Activated CD8-positive, alpha-beta T cell treated with anti-CD3 and anti-CD28 coated beads for 36 hours (primary cell): ENCODE data around the gene DENND6A. TPM values are rescaled to one million over a fixed set of nuclear protein-coding genes. Genes with fewer than 3 reads are reported as not detected.

ENCODE experiments used
- ATAC-seq: fragments of 200-7000 bp; cut with Tn5 transposase; one replicate; pipeline ENCODE4 v1.10.0; 2021; ENCODE audit warnings: mild to moderate bottlenecking, moderate library complexity
- CTCF ChIA-PET: fragments of 350-600 bp; sonication (Branson Sonifier 250); formaldehyde crosslinking; loops from one replicate; lab custom pipeline; 2021; ENCODE audit warnings: antibody characterized with exemption; lab: Charles Lee
- POLR2A ChIA-PET: fragments of 350-600 bp; sonication (Branson Sonifier 250); formaldehyde crosslinking; loops from one replicate; lab custom pipeline; 2021; ENCODE audit warnings: antibody characterized with exemption; lab: Charles Lee
- DNase-seq: peaks from one replicate; pipeline ENCODE4 v3.0.0-alpha.2; 2020
- H3K27ac Mint-ChIP-seq: one replicate; pipeline ENCODE4 v1.8.0; 2021; ENCODE audit warnings: mild to moderate bottlenecking, mixed read lengths
- H3K27me3 Mint-ChIP-seq: one replicate; pipeline ENCODE4 v1.8.0; 2021; ENCODE audit warnings: mixed read lengths
- H3K36me3 Mint-ChIP-seq: one replicate; pipeline ENCODE4 v1.8.0; 2021; ENCODE audit warnings: low read depth, mixed read lengths
- H3K4me1 Mint-ChIP-seq: one replicate; pipeline ENCODE4 v1.8.0; 2021; ENCODE audit warnings: low read depth, mixed read lengths
- H3K4me3 Mint-ChIP-seq: one replicate; pipeline ENCODE4 v1.8.0; 2021; ENCODE audit warnings: mild to moderate bottlenecking, moderate library complexity, mixed read lengths
- H3K9me3 Mint-ChIP-seq: one replicate; pipeline ENCODE4 v1.8.0; 2021; ENCODE audit warnings: mixed read lengths
- intact Hi-C: fragments of 100-400 bp; cut with micrococcal nuclease; formaldehyde crosslinking; loops from one replicate; pipeline ENCODE4 v1.10.0; 2022
- total RNA-seq, 2 experiments: library from RNA; stranded (reverse); gene quantifications; one replicate each; pipeline ENCODE4 v1.2.3, GENCODE V29; 2021
- TF ChIP-seq, protein P1 (sequence below): fragments of 200-600 bp; IDR thresholded peaks from one replicate; pipeline ENCODE4 v1.8.0; 2022; ENCODE audit warnings: antibody characterized with exemption, mild to moderate bottlenecking

DENND6A gene
- total RNA-seq, 2 experiments from 2014 or later = 10.1 to 13.1 TPM

DNA sequence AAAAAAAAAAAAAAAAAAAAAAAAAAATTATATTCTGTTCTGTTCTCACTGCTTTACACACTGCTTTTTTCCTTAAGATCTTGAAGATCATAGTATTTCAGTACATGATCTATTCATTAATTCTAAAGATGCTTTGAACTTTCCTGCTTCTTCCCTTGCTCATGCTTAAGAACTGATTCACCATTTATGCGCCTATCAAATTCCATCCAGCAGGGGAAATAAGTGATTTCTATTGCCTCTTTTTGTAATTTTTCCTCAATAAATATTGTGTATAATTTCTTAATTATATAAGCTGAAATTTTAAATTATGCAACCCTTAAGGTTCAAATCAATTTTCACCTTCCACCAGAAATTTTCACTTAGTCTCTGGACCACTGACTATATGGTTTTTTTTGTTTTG, 10.6 kb downstream of the DENND6A start:
- ChIA-PET CTCF (no interaction called here), POLR2A (no interaction called here)
- intact Hi-C loops = no loop called here
- Mint-ChIP-seq H3K27ac (no peak overlapping the region), H3K36me3 (peaks cover 30% of the 10 kb centered on the region), H3K4me3 (no peak overlapping the region), H3K27me3 (no peaks in the 10 kb centered on the region), H3K9me3 (no peaks in the 10 kb centered on the region), H3K4me1 (peaks cover 69% of the 10 kb centered on the region)
- DNase-seq = no peak
- TF ChIP-seq, protein P1, sequence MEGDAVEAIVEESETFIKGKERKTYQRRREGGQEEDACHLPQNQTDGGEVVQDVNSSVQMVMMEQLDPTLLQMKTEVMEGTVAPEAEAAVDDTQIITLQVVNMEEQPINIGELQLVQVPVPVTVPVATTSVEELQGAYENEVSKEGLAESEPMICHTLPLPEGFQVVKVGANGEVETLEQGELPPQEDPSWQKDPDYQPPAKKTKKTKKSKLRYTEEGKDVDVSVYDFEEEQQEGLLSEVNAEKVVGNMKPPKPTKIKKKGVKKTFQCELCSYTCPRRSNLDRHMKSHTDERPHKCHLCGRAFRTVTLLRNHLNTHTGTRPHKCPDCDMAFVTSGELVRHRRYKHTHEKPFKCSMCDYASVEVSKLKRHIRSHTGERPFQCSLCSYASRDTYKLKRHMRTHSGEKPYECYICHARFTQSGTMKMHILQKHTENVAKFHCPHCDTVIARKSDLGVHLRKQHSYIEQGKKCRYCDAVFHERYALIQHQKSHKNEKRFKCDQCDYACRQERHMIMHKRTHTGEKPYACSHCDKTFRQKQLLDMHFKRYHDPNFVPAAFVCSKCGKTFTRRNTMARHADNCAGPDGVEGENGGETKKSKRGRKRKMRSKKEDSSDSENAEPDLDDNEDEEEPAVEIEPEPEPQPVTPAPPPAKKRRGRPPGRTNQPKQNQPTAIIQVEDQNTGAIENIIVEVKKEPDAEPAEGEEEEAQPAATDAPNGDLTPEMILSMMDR = no peak
- no peak for ATAC-seq

DNA sequence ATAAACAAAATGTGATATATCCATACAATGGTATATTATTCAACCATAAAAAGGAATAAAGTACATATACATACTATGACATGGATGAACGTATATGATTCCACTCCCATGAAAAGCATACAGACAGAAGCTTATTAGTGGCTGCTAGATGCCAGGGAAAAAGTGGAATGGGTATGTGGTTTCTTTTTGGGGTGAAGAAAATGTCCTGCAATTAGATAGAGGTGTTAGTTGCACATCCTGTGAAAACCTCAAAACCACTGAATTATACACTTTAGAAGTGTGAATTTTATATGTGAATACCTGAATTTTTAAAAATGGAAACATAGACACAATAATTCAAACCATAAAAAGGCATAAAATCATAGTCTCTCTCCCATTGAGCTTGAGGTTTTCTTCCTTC, 11.2 kb downstream of the DENND6A start:
- no peaks in the 10 kb centered on the region for H3K27me3 Mint-ChIP-seq
- ChIA-PET CTCF (no interaction called here), POLR2A (no interaction called here)
- H3K4me1 Mint-ChIP-seq = peaks cover 65% of the 10 kb centered on the region
- no peaks in the 10 kb centered on the region for H3K9me3 Mint-ChIP-seq
- ATAC-seq (no peak), DNase-seq (no peak)
- intact Hi-C loops = no loop called here
- no peak overlapping the region for H3K4me3 Mint-ChIP-seq
- peaks cover 32% of the 10 kb centered on the region for H3K36me3 Mint-ChIP-seq
- H3K27ac Mint-ChIP-seq = no peak overlapping the region
- TF ChIP-seq, protein P1 = no peak

DNA sequence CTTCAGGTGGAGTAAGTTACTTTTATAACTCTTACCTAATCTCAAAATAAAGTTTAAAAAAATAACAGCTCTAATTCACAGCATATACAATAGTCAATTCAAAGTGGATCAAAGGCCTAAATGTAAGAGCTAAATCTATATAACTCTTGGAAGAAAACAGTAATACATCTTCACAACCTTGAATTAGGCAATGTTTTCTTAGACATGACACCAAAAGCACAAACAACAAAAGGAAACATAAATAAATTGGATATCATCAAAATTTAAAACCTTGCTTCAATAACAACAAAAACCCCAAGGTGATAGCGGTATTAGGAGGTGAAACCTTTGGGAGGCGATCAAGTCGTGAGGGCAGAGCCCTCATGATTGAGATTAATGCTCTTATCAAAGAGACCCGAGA, 12.8 kb downstream of the DENND6A start:
- ChIA-PET CTCF (interaction anchor here (0.7 kb wide), 2 partner anchors 9 to 43 kb away, joined by 3 read pairs; no protein-coding TSS in a partner anchor), POLR2A (interaction anchor here (0.5 to 1.2 kb wide), 3 partner anchors 9 to 12 kb away, joined by 3 to 5 read pairs (median 3); no protein-coding TSS in a partner anchor)
- Mint-ChIP-seq H3K9me3 (no peaks in the 10 kb centered on the region), H3K36me3 (peaks cover 38% of the 10 kb centered on the region), H3K27ac (no peak overlapping the region), H3K27me3 (no peaks in the 10 kb centered on the region), H3K4me3 (no peak overlapping the region), H3K4me1 (peaks cover 61% of the 10 kb centered on the region)
- ATAC-seq = no peak
- no peak for DNase-seq
- intact Hi-C loops = no loop called here
- TF ChIP-seq, protein P1 = no peak

DNA sequence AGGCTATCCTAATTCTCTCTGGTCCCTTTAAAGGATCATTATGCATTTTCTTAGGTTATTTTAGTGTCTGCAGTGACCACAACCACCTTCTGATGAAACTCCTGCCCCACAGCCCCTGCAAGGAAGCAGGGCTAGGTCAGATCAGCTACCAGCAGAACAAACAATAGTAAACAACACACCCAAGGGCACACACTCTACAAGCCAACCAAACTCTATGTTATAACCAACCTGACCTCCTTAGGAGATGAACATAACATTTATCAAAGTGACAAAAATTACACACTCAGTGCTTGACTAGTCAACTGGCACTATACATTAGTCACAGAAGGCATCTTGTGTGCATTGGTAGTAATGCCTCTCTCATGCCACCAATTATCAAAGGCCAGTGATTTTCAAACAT, 17.3 kb downstream of the DENND6A start:
- TF ChIP-seq, protein P1 = no peak
- no peak for DNase-seq
- ChIA-PET POLR2A (no interaction called here), CTCF (no interaction called here)
- intact Hi-C loops = no loop called here
- no peak overlapping the region for H3K4me3 Mint-ChIP-seq
- H3K9me3 Mint-ChIP-seq = no peaks in the 10 kb centered on the region
- H3K27me3 Mint-ChIP-seq = no peaks in the 10 kb centered on the region
- H3K27ac Mint-ChIP-seq = peak overlapping the region; percentile 30
- peak; percentile 37 for ATAC-seq
- peaks cover 53% of the 10 kb centered on the region for H3K4me1 Mint-ChIP-seq
- peaks cover 42% of the 10 kb centered on the region for H3K36me3 Mint-ChIP-seq

DNA sequence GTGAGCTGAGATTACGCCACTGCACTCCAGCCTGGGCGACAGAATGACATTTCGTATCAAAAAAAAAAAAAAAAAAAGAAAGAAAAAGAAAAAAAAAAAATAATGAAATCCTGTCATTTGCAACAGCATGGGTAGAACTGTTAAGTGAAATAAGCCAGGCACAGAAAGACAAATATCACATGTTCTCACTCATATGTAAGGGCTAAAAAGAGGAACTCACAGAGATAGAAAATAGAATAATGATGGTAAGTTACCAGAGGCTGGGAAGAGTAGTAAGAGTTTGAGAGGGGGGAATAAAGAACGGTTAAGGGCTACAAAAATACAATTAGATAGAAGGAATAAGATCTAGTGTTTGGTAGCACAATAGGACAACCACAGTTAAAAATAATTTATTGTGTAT, 19.7 kb downstream of the DENND6A start:
- CTCF ChIA-PET = no interaction called here
- Mint-ChIP-seq H3K9me3 (no peaks in the 10 kb centered on the region), H3K4me1 (peaks cover 37% of the 10 kb centered on the region), H3K27me3 (no peaks in the 10 kb centered on the region), H3K4me3 (no peak overlapping the region), H3K36me3 (peaks cover 29% of the 10 kb centered on the region), H3K27ac (peak overlapping the region; percentile 29)
- TF ChIP-seq, protein P1 = no peak
- POLR2A ChIA-PET = no interaction called here
- DNase-seq (no peak), ATAC-seq (no peak)
- intact Hi-C loops = no loop called here
